ENCODE results near the gene ZNF672.

GRCh38 chr1:248872752-248873408, 34.9 kb downstream of the ZNF672 start:
- TF ChIP-seq CTCF (optimal IDR thresholded peaks at IDR 0.05 in 1 of 3, IDR thresholded peaks at IDR 0.05 in 1 of 3, conservative IDR thresholded peaks at IDR 0.05 in 1 of 3; ENCODE audit: extremely low read depth in 1 of 3, insufficient read depth in 2 of 3, low read length in 3 of 3) (no peak), EZH2 (IDR thresholded peaks at IDR 0.05; ENCODE audit: low read length) (no peak)
